ENCODE results near the gene MED15. TPM values are rescaled to one million over a fixed set of nuclear protein-coding genes. Genes with fewer than 3 reads are reported as not detected.

The MED15 gene
- total and polyA plus RNA-seq, 2 experiments from 2014 or later, result 29.2 to 43.5 TPM

DNA sequence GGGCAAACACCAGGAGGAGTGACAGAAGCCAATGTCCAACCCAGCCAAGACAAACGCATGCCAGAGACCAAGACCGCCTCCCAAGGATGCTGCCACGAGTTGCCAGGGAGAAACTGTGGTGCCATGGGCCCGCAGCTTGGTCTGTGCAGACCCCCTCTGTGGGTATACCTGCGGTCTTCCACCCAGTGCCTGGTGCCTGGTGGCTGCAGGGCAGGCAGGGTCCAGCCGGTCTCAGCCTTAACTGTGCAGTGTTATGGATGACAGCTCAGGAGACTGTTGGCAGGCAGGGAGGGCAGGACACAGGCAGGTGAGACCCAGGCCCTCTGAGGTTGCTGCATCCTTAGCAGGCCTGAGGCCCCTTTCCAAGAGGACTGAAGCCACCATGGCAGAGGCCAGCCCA lies 97.9 kb downstream of the MED15 start:
- Mint-ChIP-seq H3K9me3 (no peaks in the 10 kb centered on the region), H3K27me3 (ENCODE audit: insufficient read depth, low read depth, poor library complexity) (peaks cover 11% of the 10 kb centered on the region), H3K27ac (no peak overlapping the region), H3K4me1 (peaks cover 12% of the 10 kb centered on the region), H3K4me3 (no peak overlapping the region), H3K36me3 (ENCODE audit: low read depth) (no peaks in the 10 kb centered on the region)
- Histone ChIP-seq H3K9me2 (ENCODE audit: insufficient read depth) (no peaks in the 10 kb centered on the region), H3F3A (replicated peaks; ENCODE audit: low read depth) (no peaks in the 10 kb centered on the region), H3K27ac (ENCODE audit: low read depth) (no peak overlapping the region), H3K36me3 (ENCODE audit: insufficient read depth) (no peaks in the 10 kb centered on the region), H2AFZ (no peak overlapping the region), H3K27me3 (ENCODE audit: insufficient read depth) (no peaks in the 10 kb centered on the region), H3K79me2 (replicated peaks; ENCODE audit: insufficient read depth) (no peaks in the 10 kb centered on the region), H3K4me2 (no peak overlapping the region), H4K20me1 (replicated peaks; ENCODE audit: insufficient read depth) (no peaks in the 10 kb centered on the region), H3K4me1 (ENCODE audit: insufficient read depth) (no peaks in the 10 kb centered on the region), H3K4me3 (no peak overlapping the region)
- no peak for TF ChIP-seq NANOG (IDR thresholded peaks at IDR 0.05; ENCODE audit: borderline replicate concordance)
- no peak for TF ChIP-seq JUNB (IDR thresholded peaks at IDR 0.05; ENCODE audit: unreplicated experiment)
- TF ChIP-seq ZNF331 (CRISPR knock-in tag; IDR thresholded peaks at IDR 0.05; ENCODE audit: low read depth), result no peak
- no peak for TF ChIP-seq EZH2phosphoT487 (IDR thresholded peaks at IDR 0.05; ENCODE audit: unreplicated experiment)
- no peak for TF ChIP-seq STAT1 (IDR thresholded peaks at IDR 0.05; ENCODE audit: unreplicated experiment)
- TF ChIP-seq, protein P1, sequence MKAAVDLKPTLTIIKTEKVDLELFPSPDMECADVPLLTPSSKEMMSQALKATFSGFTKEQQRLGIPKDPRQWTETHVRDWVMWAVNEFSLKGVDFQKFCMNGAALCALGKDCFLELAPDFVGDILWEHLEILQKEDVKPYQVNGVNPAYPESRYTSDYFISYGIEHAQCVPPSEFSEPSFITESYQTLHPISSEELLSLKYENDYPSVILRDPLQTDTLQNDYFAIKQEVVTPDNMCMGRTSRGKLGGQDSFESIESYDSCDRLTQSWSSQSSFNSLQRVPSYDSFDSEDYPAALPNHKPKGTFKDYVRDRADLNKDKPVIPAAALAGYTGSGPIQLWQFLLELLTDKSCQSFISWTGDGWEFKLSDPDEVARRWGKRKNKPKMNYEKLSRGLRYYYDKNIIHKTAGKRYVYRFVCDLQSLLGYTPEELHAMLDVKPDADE (IDR thresholded peaks at IDR 0.05), result no peak
- TF ChIP-seq EZH2 (IDR thresholded peaks at IDR 0.05; ENCODE audit: low read depth, unreplicated experiment), result no peak
- TF ChIP-seq, protein P2, sequence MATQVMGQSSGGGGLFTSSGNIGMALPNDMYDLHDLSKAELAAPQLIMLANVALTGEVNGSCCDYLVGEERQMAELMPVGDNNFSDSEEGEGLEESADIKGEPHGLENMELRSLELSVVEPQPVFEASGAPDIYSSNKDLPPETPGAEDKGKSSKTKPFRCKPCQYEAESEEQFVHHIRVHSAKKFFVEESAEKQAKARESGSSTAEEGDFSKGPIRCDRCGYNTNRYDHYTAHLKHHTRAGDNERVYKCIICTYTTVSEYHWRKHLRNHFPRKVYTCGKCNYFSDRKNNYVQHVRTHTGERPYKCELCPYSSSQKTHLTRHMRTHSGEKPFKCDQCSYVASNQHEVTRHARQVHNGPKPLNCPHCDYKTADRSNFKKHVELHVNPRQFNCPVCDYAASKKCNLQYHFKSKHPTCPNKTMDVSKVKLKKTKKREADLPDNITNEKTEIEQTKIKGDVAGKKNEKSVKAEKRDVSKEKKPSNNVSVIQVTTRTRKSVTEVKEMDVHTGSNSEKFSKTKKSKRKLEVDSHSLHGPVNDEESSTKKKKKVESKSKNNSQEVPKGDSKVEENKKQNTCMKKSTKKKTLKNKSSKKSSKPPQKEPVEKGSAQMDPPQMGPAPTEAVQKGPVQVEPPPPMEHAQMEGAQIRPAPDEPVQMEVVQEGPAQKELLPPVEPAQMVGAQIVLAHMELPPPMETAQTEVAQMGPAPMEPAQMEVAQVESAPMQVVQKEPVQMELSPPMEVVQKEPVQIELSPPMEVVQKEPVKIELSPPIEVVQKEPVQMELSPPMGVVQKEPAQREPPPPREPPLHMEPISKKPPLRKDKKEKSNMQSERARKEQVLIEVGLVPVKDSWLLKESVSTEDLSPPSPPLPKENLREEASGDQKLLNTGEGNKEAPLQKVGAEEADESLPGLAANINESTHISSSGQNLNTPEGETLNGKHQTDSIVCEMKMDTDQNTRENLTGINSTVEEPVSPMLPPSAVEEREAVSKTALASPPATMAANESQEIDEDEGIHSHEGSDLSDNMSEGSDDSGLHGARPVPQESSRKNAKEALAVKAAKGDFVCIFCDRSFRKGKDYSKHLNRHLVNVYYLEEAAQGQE (IDR thresholded peaks at IDR 0.05; ENCODE audit: unreplicated experiment), result no peak
- DNase-seq (ENCODE audit: low spot score), result no peak
- ATAC-seq, result no peak

DNA sequence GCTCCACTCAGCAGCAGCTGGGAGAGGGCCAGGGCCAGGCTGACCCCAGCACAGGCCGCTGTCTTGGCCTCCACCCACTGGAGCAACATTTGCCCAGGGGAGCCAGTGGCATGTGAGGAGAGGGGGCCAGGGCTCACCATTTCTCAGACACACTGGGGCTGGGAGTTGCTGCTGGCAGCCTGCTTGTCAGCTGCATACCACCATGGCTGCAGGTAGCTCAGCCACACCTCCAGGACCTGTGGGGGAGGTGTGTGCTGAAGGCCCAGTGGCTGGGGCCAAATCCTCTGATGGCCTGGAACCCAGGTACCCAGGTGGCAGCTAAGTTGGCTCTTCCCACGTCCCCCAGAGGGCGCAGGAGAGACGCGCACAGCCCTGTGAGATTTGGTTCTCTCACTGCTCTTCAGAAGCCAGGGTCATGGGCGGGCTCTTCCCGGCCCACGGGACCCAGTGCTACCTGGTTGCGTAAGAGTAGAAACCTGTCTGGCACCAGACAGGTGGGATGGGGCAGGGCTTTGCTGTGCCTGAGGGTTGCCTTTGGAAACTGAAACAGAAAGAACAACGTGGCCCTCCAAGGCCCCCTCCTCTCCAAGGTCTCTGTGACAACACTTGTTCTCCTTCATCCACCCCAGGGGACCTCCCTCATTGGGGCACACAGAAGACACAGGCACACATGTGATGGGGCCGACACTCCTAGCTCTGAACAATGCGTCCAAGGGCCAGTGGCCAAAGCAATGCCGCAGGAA lies 98.8 kb downstream of the MED15 start:
- ATAC-seq (peak; percentile 90), DNase-seq (ENCODE audit: low spot score) (peak; percentile 97)
- H2AFZ ChIP-seq, result peak overlapping the region; percentile 84
- H3K4me3 ChIP-seq, result no peak overlapping the region
- no peak overlapping the region for H3K4me2 ChIP-seq
- H3K4me1 Mint-ChIP-seq, result peaks cover 12% of the 10 kb centered on the region
- no peak overlapping the region for H3K27ac Mint-ChIP-seq
- H4K20me1 ChIP-seq (replicated peaks; ENCODE audit: insufficient read depth), result no peaks in the 10 kb centered on the region
- no peaks in the 10 kb centered on the region for H3K9me3 Mint-ChIP-seq
- no peak overlapping the region; the same call in 2 of the 3 replicates for H3K4me3 Mint-ChIP-seq
- H3K4me1 ChIP-seq (ENCODE audit: insufficient read depth), result no peaks in the 10 kb centered on the region
- no peaks in the 10 kb centered on the region for H3K36me3 Mint-ChIP-seq (ENCODE audit: low read depth)
- H3F3A ChIP-seq (replicated peaks; ENCODE audit: low read depth), result no peaks in the 10 kb centered on the region
- no peaks in the 10 kb centered on the region for H3K27me3 ChIP-seq (ENCODE audit: insufficient read depth)
- no peaks in the 10 kb centered on the region for H3K36me3 ChIP-seq (ENCODE audit: insufficient read depth)
- H3K27me3 Mint-ChIP-seq (ENCODE audit: insufficient read depth, low read depth, poor library complexity), result peaks cover 14% of the 10 kb centered on the region
- no peaks in the 10 kb centered on the region for H3K79me2 ChIP-seq (replicated peaks; ENCODE audit: insufficient read depth)
- no peak overlapping the region for H3K27ac ChIP-seq (ENCODE audit: low read depth)
- H3K9me2 ChIP-seq (ENCODE audit: insufficient read depth), result no peaks in the 10 kb centered on the region
- peak; percentile 28; the same call in 1 of the 2 replicates for TF ChIP-seq CREB1 (CRISPR knock-in tag; IDR thresholded peaks at IDR 0.05; ENCODE audit: low read depth)
- TF ChIP-seq, protein P3, sequence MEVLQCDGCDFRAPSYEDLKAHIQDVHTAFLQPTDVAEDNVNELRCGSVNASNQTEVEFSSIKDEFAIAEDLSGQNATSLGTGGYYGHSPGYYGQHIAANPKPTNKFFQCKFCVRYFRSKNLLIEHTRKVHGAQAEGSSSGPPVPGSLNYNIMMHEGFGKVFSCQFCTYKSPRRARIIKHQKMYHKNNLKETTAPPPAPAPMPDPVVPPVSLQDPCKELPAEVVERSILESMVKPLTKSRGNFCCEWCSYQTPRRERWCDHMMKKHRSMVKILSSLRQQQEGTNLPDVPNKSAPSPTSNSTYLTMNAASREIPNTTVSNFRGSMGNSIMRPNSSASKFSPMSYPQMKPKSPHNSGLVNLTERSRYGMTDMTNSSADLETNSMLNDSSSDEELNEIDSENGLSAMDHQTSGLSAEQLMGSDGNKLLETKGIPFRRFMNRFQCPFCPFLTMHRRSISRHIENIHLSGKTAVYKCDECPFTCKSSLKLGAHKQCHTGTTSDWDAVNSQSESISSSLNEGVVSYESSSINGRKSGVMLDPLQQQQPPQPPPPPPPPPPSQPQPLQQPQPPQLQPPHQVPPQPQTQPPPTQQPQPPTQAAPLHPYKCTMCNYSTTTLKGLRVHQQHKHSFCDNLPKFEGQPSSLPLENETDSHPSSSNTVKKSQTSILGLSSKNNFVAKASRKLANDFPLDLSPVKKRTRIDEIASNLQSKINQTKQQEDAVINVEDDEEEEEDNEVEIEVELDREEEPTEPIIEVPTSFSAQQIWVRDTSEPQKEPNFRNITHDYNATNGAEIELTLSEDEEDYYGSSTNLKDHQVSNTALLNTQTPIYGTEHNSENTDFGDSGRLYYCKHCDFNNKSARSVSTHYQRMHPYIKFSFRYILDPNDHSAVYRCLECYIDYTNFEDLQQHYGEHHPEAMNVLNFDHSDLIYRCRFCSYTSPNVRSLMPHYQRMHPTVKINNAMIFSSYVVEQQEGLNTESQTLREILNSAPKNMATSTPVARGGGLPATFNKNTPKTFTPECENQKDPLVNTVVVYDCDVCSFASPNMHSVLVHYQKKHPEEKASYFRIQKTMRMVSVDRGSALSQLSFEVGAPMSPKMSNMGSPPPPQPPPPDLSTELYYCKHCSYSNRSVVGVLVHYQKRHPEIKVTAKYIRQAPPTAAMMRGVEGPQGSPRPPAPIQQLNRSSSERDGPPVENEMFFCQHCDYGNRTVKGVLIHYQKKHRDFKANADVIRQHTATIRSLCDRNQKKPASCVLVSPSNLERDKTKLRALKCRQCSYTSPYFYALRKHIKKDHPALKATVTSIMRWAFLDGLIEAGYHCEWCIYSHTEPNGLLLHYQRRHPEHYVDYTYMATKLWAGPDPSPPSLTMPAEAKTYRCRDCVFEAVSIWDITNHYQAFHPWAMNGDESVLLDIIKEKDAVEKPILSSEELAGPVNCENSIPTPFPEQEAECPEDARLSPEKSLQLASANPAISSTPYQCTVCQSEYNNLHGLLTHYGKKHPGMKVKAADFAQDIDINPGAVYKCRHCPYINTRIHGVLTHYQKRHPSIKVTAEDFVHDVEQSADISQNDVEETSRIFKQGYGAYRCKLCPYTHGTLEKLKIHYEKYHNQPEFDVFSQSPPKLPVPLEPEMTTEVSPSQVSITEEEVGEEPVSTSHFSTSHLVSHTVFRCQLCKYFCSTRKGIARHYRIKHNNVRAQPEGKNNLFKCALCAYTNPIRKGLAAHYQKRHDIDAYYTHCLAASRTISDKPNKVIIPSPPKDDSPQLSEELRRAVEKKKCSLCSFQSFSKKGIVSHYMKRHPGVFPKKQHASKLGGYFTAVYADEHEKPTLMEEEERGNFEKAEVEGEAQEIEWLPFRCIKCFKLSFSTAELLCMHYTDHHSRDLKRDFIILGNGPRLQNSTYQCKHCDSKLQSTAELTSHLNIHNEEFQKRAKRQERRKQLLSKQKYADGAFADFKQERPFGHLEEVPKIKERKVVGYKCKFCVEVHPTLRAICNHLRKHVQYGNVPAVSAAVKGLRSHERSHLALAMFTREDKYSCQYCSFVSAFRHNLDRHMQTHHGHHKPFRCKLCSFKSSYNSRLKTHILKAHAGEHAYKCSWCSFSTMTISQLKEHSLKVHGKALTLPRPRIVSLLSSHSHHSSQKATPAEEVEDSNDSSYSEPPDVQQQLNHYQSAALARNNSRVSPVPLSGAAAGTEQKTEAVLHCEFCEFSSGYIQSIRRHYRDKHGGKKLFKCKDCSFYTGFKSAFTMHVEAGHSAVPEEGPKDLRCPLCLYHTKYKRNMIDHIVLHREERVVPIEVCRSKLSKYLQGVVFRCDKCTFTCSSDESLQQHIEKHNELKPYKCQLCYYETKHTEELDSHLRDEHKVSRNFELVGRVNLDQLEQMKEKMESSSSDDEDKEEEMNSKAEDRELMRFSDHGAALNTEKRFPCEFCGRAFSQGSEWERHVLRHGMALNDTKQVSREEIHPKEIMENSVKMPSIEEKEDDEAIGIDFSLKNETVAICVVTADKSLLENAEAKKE (CRISPR knock-in tag; IDR thresholded peaks at IDR 0.05), result 0 out of 2 replicates have a peak, but pooled peaks have one; percentile 33
